ENCODE results near the gene PLXNB2.

Gene PLXNB2

DNA sequence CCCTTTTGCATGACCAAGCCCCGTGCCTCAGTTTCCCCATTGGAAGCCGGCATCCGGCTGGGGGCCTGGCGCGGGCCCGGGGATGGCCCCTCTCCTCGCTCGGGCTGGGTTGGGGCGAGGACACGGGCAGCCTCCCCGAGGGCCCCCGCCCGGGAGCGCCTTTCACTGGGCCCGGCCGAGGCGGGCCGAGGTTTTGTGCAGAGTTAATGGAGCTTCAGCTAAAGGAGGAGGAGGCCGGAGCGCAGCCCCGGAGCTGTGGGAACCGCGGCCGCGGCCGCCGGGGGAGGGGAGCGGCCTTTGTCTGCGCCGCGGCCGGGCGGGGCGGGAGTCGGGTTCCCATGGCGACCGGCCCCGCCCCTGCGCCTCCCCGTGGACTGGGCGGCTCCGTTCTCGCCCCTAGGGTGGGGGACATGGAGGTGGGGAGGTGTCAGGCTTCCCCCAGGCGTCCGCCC is 35.9 kb downstream of the PLXNB2 start (continued):
- peak; percentile 62; the same call in 1 of the 2 replicates for TF ChIP-seq ZNF561 (tag by site-specific recombination; IDR thresholded peaks at IDR 0.05; ENCODE audit: borderline replicate concordance)
- TF ChIP-seq ZNF404 (tag by site-specific recombination; IDR thresholded peaks at IDR 0.05) = no peak
- TF ChIP-seq ZBTB8A (tag by site-specific recombination; IDR thresholded peaks at IDR 0.05) = peak; percentile 87
- TF ChIP-seq, protein P1, sequence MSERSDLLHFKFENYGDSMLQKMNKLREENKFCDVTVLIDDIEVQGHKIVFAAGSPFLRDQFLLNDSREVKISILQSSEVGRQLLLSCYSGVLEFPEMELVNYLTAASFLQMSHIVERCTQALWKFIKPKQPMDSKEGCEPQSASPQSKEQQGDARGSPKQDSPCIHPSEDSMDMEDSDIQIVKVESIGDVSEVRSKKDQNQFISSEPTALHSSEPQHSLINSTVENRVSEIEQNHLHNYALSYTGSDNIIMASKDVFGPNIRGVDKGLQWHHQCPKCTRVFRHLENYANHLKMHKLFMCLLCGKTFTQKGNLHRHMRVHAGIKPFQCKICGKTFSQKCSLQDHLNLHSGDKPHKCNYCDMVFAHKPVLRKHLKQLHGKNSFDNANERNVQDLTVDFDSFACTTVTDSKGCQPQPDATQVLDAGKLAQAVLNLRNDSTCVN (tag by site-specific recombination; optimal IDR thresholded peaks at IDR 0.05) = peak; percentile 50
- peak; percentile 95 for TF ChIP-seq KLF1 (tag by site-specific recombination; IDR thresholded peaks at IDR 0.05)
- TF ChIP-seq ZBTB1 (tag by site-specific recombination; IDR thresholded peaks at IDR 0.05) = no peak
- no peak for TF ChIP-seq TCF7L2 (IDR thresholded peaks at IDR 0.05; ENCODE audit: borderline replicate concordance, low read depth, low read length)
- TF ChIP-seq ZBTB20 (tag by site-specific recombination; IDR thresholded peaks at IDR 0.05) = peak; percentile 86
- TF ChIP-seq, protein P2, sequence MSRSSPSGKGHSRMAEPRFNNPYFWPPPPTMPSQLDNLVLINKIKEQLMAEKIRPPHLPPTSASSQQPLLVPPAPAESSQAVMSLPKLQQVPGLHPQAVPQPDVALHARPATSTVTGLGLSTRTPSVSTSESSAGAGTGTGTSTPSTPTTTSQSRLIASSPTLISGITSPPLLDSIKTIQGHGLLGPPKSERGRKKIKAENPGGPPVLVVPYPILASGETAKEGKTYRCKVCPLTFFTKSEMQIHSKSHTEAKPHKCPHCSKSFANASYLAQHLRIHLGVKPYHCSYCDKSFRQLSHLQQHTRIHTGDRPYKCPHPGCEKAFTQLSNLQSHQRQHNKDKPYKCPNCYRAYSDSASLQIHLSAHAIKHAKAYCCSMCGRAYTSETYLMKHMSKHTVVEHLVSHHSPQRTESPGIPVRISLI (tag by site-specific recombination; IDR thresholded peaks at IDR 0.05) = no peak
- no peak for TF ChIP-seq ZNF747 (tag by site-specific recombination; IDR thresholded peaks at IDR 0.05)
- TF ChIP-seq, protein P3, sequence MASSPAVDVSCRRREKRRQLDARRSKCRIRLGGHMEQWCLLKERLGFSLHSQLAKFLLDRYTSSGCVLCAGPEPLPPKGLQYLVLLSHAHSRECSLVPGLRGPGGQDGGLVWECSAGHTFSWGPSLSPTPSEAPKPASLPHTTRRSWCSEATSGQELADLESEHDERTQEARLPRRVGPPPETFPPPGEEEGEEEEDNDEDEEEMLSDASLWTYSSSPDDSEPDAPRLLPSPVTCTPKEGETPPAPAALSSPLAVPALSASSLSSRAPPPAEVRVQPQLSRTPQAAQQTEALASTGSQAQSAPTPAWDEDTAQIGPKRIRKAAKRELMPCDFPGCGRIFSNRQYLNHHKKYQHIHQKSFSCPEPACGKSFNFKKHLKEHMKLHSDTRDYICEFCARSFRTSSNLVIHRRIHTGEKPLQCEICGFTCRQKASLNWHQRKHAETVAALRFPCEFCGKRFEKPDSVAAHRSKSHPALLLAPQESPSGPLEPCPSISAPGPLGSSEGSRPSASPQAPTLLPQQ (tag by site-specific recombination; IDR thresholded peaks at IDR 0.05) = peak; percentile 46; the same call in 1 of the 2 replicates
- TF ChIP-seq WT1 (tag by site-specific recombination; IDR thresholded peaks at IDR 0.05) = no peak
- TF ChIP-seq, protein P4, sequence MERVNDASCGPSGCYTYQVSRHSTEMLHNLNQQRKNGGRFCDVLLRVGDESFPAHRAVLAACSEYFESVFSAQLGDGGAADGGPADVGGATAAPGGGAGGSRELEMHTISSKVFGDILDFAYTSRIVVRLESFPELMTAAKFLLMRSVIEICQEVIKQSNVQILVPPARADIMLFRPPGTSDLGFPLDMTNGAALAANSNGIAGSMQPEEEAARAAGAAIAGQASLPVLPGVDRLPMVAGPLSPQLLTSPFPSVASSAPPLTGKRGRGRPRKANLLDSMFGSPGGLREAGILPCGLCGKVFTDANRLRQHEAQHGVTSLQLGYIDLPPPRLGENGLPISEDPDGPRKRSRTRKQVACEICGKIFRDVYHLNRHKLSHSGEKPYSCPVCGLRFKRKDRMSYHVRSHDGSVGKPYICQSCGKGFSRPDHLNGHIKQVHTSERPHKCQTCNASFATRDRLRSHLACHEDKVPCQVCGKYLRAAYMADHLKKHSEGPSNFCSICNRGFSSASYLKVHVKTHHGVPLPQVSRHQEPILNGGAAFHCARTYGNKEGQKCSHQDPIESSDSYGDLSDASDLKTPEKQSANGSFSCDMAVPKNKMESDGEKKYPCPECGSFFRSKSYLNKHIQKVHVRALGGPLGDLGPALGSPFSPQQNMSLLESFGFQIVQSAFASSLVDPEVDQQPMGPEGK (tag by site-specific recombination; IDR thresholded peaks at IDR 0.05) = 0 out of 2 replicates have a peak, but pooled peaks have one; percentile 7
- TF ChIP-seq ZFP37 (tag by site-specific recombination; IDR thresholded peaks at IDR 0.05) = no peak
- no peak for TF ChIP-seq ZNF624 (tag by site-specific recombination; IDR thresholded peaks at IDR 0.05)
- no peak for TF ChIP-seq ZNF324 (tag by site-specific recombination; IDR thresholded peaks at IDR 0.05)
- TF ChIP-seq ZNF585B (tag by site-specific recombination; IDR thresholded peaks at IDR 0.05) = no peak
- TF ChIP-seq, protein P5, sequence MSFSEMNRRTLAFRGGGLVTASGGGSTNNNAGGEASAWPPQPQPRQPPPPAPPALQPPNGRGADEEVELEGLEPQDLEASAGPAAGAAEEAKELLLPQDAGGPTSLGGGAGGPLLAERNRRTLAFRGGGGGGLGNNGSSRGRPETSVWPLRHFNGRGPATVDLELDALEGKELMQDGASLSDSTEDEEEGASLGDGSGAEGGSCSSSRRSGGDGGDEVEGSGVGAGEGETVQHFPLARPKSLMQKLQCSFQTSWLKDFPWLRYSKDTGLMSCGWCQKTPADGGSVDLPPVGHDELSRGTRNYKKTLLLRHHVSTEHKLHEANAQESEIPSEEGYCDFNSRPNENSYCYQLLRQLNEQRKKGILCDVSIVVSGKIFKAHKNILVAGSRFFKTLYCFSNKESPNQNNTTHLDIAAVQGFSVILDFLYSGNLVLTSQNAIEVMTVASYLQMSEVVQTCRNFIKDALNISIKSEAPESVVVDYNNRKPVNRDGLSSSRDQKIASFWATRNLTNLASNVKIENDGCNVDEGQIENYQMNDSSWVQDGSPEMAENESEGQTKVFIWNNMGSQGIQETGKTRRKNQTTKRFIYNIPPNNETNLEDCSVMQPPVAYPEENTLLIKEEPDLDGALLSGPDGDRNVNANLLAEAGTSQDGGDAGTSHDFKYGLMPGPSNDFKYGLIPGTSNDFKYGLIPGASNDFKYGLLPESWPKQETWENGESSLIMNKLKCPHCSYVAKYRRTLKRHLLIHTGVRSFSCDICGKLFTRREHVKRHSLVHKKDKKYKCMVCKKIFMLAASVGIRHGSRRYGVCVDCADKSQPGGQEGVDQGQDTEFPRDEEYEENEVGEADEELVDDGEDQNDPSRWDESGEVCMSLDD (tag by site-specific recombination; IDR thresholded peaks at IDR 0.05) = no peak
- peak; percentile 61 for TF ChIP-seq ZNF341 (tag by site-specific recombination; IDR thresholded peaks at IDR 0.05; ENCODE audit: low read depth)
- peak; percentile 66 for TF ChIP-seq KLF9 (tag by site-specific recombination; IDR thresholded peaks at IDR 0.05; ENCODE audit: low read depth)

Measured in HEK293 (cell line).